Chondrocyte (in vitro differentiated cells): ENCODE results near the gene PEG3. TPM values are rescaled to one million over a fixed set of nuclear protein-coding genes. Genes with fewer than 3 reads are reported as not detected.
"Not testable (repeated sequence)": the region's sequence is repeated elsewhere in the genome, so short reads cannot be mapped to it uniquely, and the experiment has no call there.

Experiments used
- DNase-seq: peaks from one replicate; pipeline ENCODE4 v3.0.0; 2021; ENCODE audit warnings: mixed read lengths, low spot score
- H3K27ac Mint-ChIP-seq: one replicate; pipeline ENCODE4 v1.8.0; 2021; ENCODE audit warnings: mild to moderate bottlenecking, moderate library complexity, mixed read lengths; ENCODE audit not compliant: unreplicated experiment
- H3K27me3 Mint-ChIP-seq: 2 replicates; pipeline ENCODE4 v1.8.0; 2021; ENCODE audit warnings: low read depth, mixed read lengths
- H3K36me3 Mint-ChIP-seq: 2 replicates; pipeline ENCODE4 v1.8.0; 2021; ENCODE audit warnings: low read depth, mixed read lengths
- H3K4me1 Mint-ChIP-seq: 2 replicates; pipeline ENCODE4 v1.8.0; 2021; ENCODE audit warnings: low read depth, mild to moderate bottlenecking, mixed read lengths
- H3K4me3 Mint-ChIP-seq: one replicate; pipeline ENCODE4 v1.8.0; 2021; ENCODE audit warnings: mild to moderate bottlenecking, moderate library complexity, mixed read lengths; ENCODE audit not compliant: unreplicated experiment
- H3K9me3 Mint-ChIP-seq: 2 replicates; pipeline ENCODE4 v1.8.0; 2021; ENCODE audit warnings: low read depth, mixed read lengths
- CTCF ChIP-seq: fragments of 200-600 bp; sonication (generic); IDR thresholded peaks from 2 replicates; pipeline ENCODE4 v1.5.0; 2021; ENCODE audit warnings: antibody characterized with exemption, mild to moderate bottlenecking, moderate library complexity
- total RNA-seq: library from RNA; stranded (reverse); gene quantifications from 3 replicates; pipeline ENCODE4 v1.2.1, GENCODE V29; 2021

PEG3 gene
- total RNA-seq, 1 donor from 2014 or later, result not detected

- Mint-ChIP-seq H3K27ac (no peak overlapping the region), H3K4me3 (no peak overlapping the region), H3K36me3 (peaks cover 3% of the 10 kb centered on the region), H3K27me3 (no peaks in the 10 kb centered on the region), H3K4me1 (no peaks in the 10 kb centered on the region), H3K9me3 (peaks cover 73% of the 10 kb centered on the region)
- TF ChIP-seq CTCF, result no peak
- DNase-seq, result no peak
These were observed 27.9 kb upstream of the PEG3 start for GRCh38 chr19:56868446-56868845.

GRCh38 chr19:56866538-56866937 is 26.0 kb upstream of the PEG3 start:
- H3K27me3 Mint-ChIP-seq, result no peaks in the 10 kb centered on the region
- H3K4me1 Mint-ChIP-seq, result no peaks in the 10 kb centered on the region
- peaks cover 70% of the 10 kb centered on the region for H3K9me3 Mint-ChIP-seq
- no peak overlapping the region for H3K4me3 Mint-ChIP-seq
- peaks cover 2% of the 10 kb centered on the region for H3K36me3 Mint-ChIP-seq
- DNase-seq, result no peak
- no peak overlapping the region for H3K27ac Mint-ChIP-seq
- no peak for TF ChIP-seq CTCF

GRCh38 chr19:56864443-56865125 is 24.1 kb upstream of the PEG3 start:
- Mint-ChIP-seq H3K36me3 (no peaks in the 10 kb centered on the region), H3K4me1 (no peaks in the 10 kb centered on the region), H3K27me3 (no peaks in the 10 kb centered on the region), H3K9me3 (peaks cover 60% of the 10 kb centered on the region), H3K27ac (no peak overlapping the region), H3K4me3 (no peak overlapping the region)
- DNase-seq, result no peak
- TF ChIP-seq CTCF, result no peak

- peaks cover 58% of the 10 kb centered on the region for H3K9me3 Mint-ChIP-seq
- H3K27ac Mint-ChIP-seq, result no peak overlapping the region
- no peaks in the 10 kb centered on the region for H3K27me3 Mint-ChIP-seq
- no peak overlapping the region for H3K4me3 Mint-ChIP-seq
- TF ChIP-seq CTCF, result no peak
- H3K36me3 Mint-ChIP-seq, result no peaks in the 10 kb centered on the region
- DNase-seq, result no peak
- no peaks in the 10 kb centered on the region for H3K4me1 Mint-ChIP-seq
These were observed 22.2 kb upstream of the PEG3 start for GRCh38 chr19:56862741-56863140.

- H3K4me3 Mint-ChIP-seq, H3K36me3 Mint-ChIP-seq, H3K27ac Mint-ChIP-seq, DNase-seq, H3K4me1 Mint-ChIP-seq, H3K27me3 Mint-ChIP-seq: not testable (repeated sequence)
- peaks cover 61% of the 10 kb centered on the region for H3K9me3 Mint-ChIP-seq
These were observed 19.9 kb upstream of the PEG3 start for GRCh38 chr19:56860409-56860808.

- Mint-ChIP-seq H3K4me3 (no peak overlapping the region), H3K36me3 (no peaks in the 10 kb centered on the region), H3K9me3 (peaks cover 55% of the 10 kb centered on the region), H3K27ac (no peak overlapping the region), H3K4me1 (no peaks in the 10 kb centered on the region), H3K27me3 (no peaks in the 10 kb centered on the region)
- TF ChIP-seq CTCF, result no peak
- no peak for DNase-seq
These were observed 17.5 kb upstream of the PEG3 start for GRCh38 chr19:56858026-56858425.
